Natural killer cell treated with Interleukin-12 subunit alpha and Interleukin-12 subunit beta and Interleukin-15 and Interleukin-18, amount 100 ng/mL, for 72 hours (primary cell): ENCODE results near the gene ARHGAP25. TPM values are rescaled to one million over a fixed set of nuclear protein-coding genes. Genes with fewer than 3 reads are reported as not detected.
A peak's percentile ranks its signal among the peaks of the same experiment; 100 is the strongest.

Experiments
- ATAC-seq, 2 donors: fragments of 150-1000 bp; cut with Tn5 transposase in 1 of 2; sonication (Bioruptor Pico), chemical (Tn5 transposase) in 1 of 2; 2 replicates each; pipeline ENCODE4 v1.10.0; 2021
- DNase-seq: peaks from one replicate; pipeline ENCODE4 v3.0.0; 2022; ENCODE audit warnings: low spot score
- H3K27ac Mint-ChIP-seq, 2 donors: 1 replicate in 1 of 2; 2 replicates in 1 of 2; pipeline ENCODE4 v1.8.0; 2022; ENCODE audit warnings: mixed read lengths in 2 of 2, mild to moderate bottlenecking in 1 of 2, moderate library complexity in 1 of 2
- H3K27me3 Mint-ChIP-seq, 2 donors: 1 replicate in 1 of 2; 2 replicates in 1 of 2; pipeline ENCODE4 v1.8.0; 2022; ENCODE audit warnings: mixed read lengths in 2 of 2
- H3K36me3 Mint-ChIP-seq: one replicate; pipeline ENCODE4 v1.8.0; 2022; ENCODE audit warnings: mixed read lengths
- H3K4me1 Mint-ChIP-seq, 2 donors: 1 replicate in 1 of 2; 2 replicates in 1 of 2; pipeline ENCODE4 v1.8.0; 2022; ENCODE audit warnings: low read depth in 2 of 2, mixed read lengths in 2 of 2, mild to moderate bottlenecking in 1 of 2
- H3K4me3 Mint-ChIP-seq: one replicate; pipeline ENCODE4 v1.8.0; 2022; ENCODE audit warnings: mixed read lengths
- H3K9me3 Mint-ChIP-seq: 2 replicates; pipeline ENCODE4 v1.8.0; 2022; ENCODE audit warnings: mixed read lengths
- total RNA-seq, 2 donors: library from RNA; stranded (reverse); gene quantifications; one replicate each; pipeline ENCODE4 v1.2.3, GENCODE V29; 2022

The ARHGAP25 gene
- total RNA-seq, 2 donors from 2014 or later, result 121 to 170 TPM

DNA sequence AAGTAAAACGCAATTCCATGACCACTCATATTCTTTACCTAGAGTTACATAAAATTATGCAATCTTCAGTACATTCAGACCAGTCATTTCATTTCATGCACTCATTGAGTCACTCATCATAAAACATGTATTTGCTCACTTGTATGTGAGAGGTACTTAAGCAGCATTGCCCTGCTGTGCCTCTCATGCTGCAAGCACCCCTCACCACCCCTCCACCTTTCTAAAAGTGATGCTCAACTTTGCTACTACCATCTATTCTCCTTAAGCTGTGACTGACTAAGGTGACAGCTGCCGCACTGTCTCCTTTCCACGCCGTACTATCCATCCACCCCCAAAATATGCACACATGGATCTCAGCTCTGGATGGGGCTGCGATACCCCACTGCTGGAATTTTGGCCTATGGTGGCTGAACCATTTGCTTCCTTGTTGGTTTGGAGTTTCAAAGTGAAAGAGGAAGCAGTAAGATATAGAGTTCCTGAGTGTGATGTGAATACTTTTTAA lies 7.2 kb downstream of the ARHGAP25 start:
- Mint-ChIP-seq H3K27ac (peak overlapping the region in 1 of 2 donors; percentile 29), H3K4me1 (peaks cover 63 to 84% of the 10 kb centered on the region in 2 donors), H3K36me3 (peaks cover 24% of the 10 kb centered on the region), H3K27me3 (peaks cover 0 to 6% of the 10 kb centered on the region in 2 donors), H3K9me3 (no peaks in the 10 kb centered on the region), H3K4me3 (peak overlapping the region; percentile 74)
- no peak for DNase-seq
- ATAC-seq, result peak; percentile 65 to 66

DNA sequence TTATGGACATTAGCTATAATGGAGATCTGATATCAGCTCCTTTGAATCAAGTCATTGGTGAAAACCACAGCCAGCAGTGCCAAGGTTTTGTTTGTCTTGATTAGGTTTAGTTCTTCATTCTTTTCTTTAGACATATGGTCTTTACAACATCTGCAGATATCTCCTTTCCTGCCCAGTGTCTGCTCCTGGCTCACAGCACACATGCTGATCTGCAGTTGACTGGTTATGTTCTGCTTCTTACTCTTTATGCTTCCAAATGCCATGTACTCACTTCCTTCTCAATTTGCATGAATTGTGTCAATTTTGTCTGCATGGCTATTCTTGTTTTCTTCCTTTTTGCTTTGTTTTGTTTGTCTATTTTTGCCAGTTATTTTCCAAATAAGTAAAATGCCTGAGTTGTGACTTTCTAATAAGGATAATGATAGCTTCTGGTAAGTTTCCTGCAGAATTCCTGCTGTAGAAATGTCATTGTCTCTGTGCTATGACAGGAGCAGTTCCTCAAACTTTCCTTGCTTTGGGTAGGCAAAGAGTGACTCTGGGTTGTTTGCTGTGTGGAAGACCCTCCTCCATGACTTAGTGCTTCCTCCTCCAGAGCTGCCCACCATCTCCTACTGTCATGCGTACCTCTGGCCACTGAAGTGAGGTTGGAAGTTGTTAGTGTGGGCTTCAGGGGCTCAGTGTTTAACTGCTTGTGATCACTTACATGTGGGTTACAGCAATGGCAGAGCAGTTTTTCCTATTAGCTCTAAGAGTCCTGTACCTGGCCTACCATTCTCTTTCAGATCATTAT lies 8.2 kb downstream of the ARHGAP25 start:
- Mint-ChIP-seq H3K27me3 (peaks cover 0 to 6% of the 10 kb centered on the region in 2 donors), H3K27ac (peak overlapping the region in 1 of 2 donors; percentile 8), H3K4me1 (peaks cover 67 to 88% of the 10 kb centered on the region in 2 donors), H3K9me3 (no peaks in the 10 kb centered on the region), H3K4me3 (peak overlapping the region; percentile 86), H3K36me3 (peaks cover 24% of the 10 kb centered on the region)
- DNase-seq (no peak), ATAC-seq (no peak)

- Mint-ChIP-seq H3K36me3 (peaks cover 24% of the 10 kb centered on the region), H3K9me3 (no peaks in the 10 kb centered on the region), H3K27me3 (peaks cover 0 to 6% of the 10 kb centered on the region in 2 donors), H3K27ac (peak overlapping the region in 1 of 2 donors; percentile 28), H3K4me1 (peaks cover 69 to 90% of the 10 kb centered on the region in 2 donors), H3K4me3 (peak overlapping the region; percentile 86)
- DNase-seq, result no peak
- no peak for ATAC-seq
Observed at GRCh38 chr2:68743531-68743930, 8.9 kb downstream of the ARHGAP25 start.

DNA sequence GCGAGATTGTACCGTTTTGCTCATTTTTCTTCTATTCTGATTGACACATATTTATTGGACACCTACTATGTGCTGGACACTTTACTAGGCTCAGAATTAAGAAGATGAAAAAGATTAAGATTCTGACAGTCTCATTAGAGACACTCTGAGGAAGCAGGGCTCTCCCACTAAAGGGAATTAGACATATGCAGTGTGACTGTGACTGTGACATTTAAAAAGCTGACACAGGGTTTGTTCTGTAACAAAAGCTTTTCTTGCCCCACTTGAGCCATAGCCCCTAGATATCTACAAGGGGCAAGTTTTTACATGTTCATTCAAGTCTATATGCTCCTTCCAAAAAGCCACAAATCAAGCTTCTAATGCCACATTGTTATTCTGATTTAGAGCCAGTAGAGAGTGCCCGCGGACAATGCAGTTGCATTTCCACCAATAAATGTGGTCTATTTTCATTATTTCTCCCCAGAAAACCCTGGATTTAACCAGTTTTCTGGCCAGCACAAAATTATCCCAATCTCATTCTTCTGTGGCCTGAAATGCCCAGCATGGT lies 9.8 kb downstream of the ARHGAP25 start:
- H3K4me3 Mint-ChIP-seq, result peak overlapping the region; percentile 86
- no peaks in the 10 kb centered on the region for H3K9me3 Mint-ChIP-seq
- peak overlapping the region in 1 of 2 donors; percentile 28 for H3K27ac Mint-ChIP-seq
- peaks cover 0 to 6% of the 10 kb centered on the region in 2 donors for H3K27me3 Mint-ChIP-seq
- DNase-seq, result no peak
- H3K4me1 Mint-ChIP-seq, result peaks cover 71 to 94% of the 10 kb centered on the region in 2 donors
- peaks cover 24% of the 10 kb centered on the region for H3K36me3 Mint-ChIP-seq
- no peak for ATAC-seq

DNA sequence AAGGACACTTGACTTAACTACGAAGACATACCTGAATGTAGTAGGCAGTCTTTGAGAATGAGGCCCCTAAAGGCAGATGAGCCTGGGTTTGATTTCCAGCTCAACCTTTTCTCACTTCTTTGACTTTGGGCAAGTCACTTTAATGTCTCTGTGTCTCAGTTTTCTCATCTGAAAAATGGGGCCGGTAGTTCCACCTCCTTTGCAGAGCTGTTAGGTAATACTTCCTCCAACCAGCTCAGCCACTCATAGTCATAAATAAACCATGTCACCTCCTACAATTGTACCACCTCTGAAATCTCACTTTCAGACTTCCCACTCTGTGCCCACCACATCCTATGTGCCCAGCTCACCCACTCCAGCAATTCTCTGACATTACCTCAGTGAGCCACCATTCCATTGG lies 10.4 kb downstream of the ARHGAP25 start:
- H3K4me3 Mint-ChIP-seq, result peak overlapping the region; percentile 86
- H3K4me1 Mint-ChIP-seq, result peaks cover 69 to 89% of the 10 kb centered on the region in 2 donors
- H3K36me3 Mint-ChIP-seq, result peaks cover 24% of the 10 kb centered on the region
- peak; percentile 75 for DNase-seq
- peak overlapping the region in 1 of 2 donors; percentile 28 for H3K27ac Mint-ChIP-seq
- H3K27me3 Mint-ChIP-seq, result peaks cover 0 to 6% of the 10 kb centered on the region in 2 donors
- H3K9me3 Mint-ChIP-seq, result no peaks in the 10 kb centered on the region
- peak; percentile 80 to 83 for ATAC-seq

DNA sequence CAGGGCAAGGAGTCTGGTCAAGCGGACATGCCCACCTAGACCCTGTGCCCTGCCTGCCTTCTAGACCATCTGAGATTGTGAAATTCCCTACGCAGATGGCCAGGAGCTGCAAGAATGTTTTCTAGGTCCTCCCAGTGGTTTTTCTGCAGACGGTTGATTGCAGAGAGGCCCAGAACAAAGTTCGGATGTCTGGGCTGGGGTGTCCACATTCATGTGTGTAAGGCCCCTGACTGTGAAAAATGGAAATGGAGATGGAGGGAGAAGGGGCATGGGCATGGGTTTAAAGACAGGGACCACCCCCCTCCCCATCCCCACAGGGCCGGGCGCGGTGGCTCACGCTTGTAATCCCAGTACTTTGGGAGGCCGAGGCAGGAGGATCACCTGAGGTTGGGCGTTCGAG lies 11.8 kb downstream of the ARHGAP25 start:
- H3K4me3 Mint-ChIP-seq, result peak overlapping the region; percentile 86
- H3K27me3 Mint-ChIP-seq, result peaks cover 0 to 4% of the 10 kb centered on the region in 2 donors
- H3K4me1 Mint-ChIP-seq, result peaks cover 66 to 81% of the 10 kb centered on the region in 2 donors
- peaks cover 24% of the 10 kb centered on the region for H3K36me3 Mint-ChIP-seq
- H3K27ac Mint-ChIP-seq, result peak overlapping the region in 1 of 2 donors; percentile 28
- ATAC-seq (no peak), DNase-seq (no peak)
- H3K9me3 Mint-ChIP-seq, result no peaks in the 10 kb centered on the region

DNA sequence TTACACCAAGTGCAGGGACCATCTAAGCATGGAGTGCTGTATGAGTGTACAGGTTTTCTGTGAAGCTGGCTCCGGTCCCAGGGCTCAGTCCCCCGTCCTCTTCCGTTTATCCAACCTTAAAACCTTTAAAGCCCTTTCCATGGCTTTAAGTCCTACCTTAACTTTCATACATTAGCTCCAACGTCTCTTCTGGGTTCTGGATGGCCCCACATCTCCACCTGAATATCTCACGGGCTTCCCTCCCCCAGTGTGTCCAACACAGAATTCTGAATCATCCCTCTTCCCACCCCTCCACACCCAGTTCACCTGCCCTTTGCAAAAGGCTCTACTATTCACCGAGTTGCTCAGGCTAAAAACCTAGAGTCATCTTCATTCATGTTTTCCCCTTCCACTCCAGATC lies 12.8 kb downstream of the ARHGAP25 start:
- H3K27me3 Mint-ChIP-seq, result peaks cover 0 to 4% of the 10 kb centered on the region in 2 donors
- DNase-seq (no peak), ATAC-seq (no peak)
- H3K4me3 Mint-ChIP-seq, result no peak overlapping the region
- H3K9me3 Mint-ChIP-seq, result no peaks in the 10 kb centered on the region
- peaks cover 68 to 81% of the 10 kb centered on the region in 2 donors for H3K4me1 Mint-ChIP-seq
- peaks cover 24% of the 10 kb centered on the region for H3K36me3 Mint-ChIP-seq
- peak overlapping the region; percentile 56 to 63 for H3K27ac Mint-ChIP-seq

GRCh38 chr2:68747900-68748299 lies 13.3 kb downstream of the ARHGAP25 start:
- peak overlapping the region; percentile 56 to 63 for H3K27ac Mint-ChIP-seq

GRCh38 chr2:68748568-68748967 lies 14.0 kb downstream of the ARHGAP25 start:
- H3K4me3 Mint-ChIP-seq, result no peak overlapping the region
- H3K27ac Mint-ChIP-seq, result peak overlapping the region; percentile 56 to 63
- H3K9me3 Mint-ChIP-seq, result no peaks in the 10 kb centered on the region
- ATAC-seq, result no peak
- no peak for DNase-seq
- H3K4me1 Mint-ChIP-seq, result peaks cover 66 to 78% of the 10 kb centered on the region in 2 donors
- peaks cover 0 to 2% of the 10 kb centered on the region in 2 donors for H3K27me3 Mint-ChIP-seq
- peaks cover 27% of the 10 kb centered on the region for H3K36me3 Mint-ChIP-seq

More at GRCh38 chr2:68747900-68748299, 13.3 kb downstream of the ARHGAP25 start:
- peaks cover 24% of the 10 kb centered on the region for H3K36me3 Mint-ChIP-seq
- no peak for DNase-seq
- ATAC-seq, result no peak
- no peaks in the 10 kb centered on the region for H3K9me3 Mint-ChIP-seq
- peaks cover 66 to 78% of the 10 kb centered on the region in 2 donors for H3K4me1 Mint-ChIP-seq
- peak overlapping the region; percentile 0 for H3K4me3 Mint-ChIP-seq
- peaks cover 0 to 2% of the 10 kb centered on the region in 2 donors for H3K27me3 Mint-ChIP-seq

DNA sequence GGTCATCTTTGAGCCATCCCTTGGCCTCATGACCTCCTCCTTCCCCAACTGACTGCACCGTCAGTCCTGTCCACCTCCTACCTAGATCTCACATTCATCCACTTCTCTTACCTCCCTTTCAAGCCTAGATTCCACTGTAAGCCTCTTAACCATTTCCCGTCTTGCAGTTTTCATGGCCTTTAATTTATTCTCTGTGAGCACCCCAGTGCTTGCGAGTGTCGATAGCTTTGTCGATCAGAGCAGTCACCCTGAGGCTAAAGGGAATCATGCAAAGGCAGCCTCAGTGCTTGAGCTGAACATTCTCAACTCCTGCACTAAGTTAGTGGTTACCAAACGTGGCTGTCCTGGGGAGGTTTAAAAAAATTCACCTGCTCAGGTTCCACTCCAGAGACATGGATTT lies 14.7 kb downstream of the ARHGAP25 start:
- Mint-ChIP-seq H3K4me3 (no peak overlapping the region), H3K36me3 (peaks cover 25% of the 10 kb centered on the region), H3K27ac (peak overlapping the region; percentile 56 to 63), H3K4me1 (peaks cover 65 to 78% of the 10 kb centered on the region in 2 donors), H3K27me3 (no peaks in the 10 kb centered on the region), H3K9me3 (no peaks in the 10 kb centered on the region)
- no peak for DNase-seq
- no peak for ATAC-seq

- Mint-ChIP-seq H3K9me3 (no peaks in the 10 kb centered on the region), H3K4me1 (peaks cover 62 to 75% of the 10 kb centered on the region in 2 donors), H3K36me3 (peaks cover 12% of the 10 kb centered on the region), H3K27me3 (no peaks in the 10 kb centered on the region), H3K4me3 (no peak overlapping the region), H3K27ac (peak overlapping the region; percentile 46 to 95)
- ATAC-seq (no peak), DNase-seq (no peak)
Observed at GRCh38 chr2:68750592-68751396, 16.2 kb downstream of the ARHGAP25 start.

DNA sequence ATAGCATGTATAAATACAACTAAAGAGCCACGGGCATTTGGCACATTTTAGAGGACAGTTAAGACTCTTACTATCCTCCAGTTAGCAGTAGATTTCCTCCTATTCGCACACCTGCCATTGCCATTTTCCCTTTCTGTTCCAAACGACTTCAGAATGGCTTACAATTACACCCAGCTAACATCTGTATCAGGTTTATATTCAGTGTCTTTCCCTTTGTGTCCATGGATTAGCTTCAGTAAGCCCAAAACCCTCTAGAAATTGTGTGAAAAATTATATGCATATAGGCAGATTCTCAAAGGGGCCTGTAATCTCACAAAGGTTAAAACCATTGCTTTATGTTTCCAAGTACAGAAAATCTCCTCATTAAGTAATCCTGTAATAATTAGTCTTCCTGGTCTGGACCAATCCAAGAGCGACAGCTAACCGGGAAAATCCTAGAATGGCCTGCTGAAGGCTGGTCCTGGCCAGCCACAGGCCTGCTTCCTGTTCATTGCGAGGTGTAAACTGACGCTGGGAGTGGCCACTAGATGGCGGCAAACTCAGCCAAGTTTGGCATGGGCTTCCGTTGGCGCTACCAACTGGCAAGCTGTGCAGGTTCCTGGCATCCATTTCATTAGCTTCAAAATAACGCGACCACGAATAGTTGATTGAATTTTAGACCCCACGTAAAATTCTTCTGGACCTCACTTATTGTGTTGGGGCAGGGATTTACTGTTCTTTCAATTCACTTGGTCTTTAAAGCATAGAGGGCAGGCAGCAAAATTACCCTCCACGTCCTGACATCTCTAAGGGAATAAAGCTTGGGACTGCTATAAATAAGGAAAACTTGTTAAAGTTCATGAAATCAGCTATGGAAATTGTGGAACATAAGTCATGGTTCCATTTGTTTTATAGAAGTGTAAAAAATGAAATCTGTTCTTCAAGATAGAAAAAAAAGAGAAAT lies 17.1 kb downstream of the ARHGAP25 start:
- H3K27ac Mint-ChIP-seq, result peak overlapping the region; percentile 46 to 95
- H3K9me3 Mint-ChIP-seq, result peaks cover 4% of the 10 kb centered on the region
- no peaks in the 10 kb centered on the region for H3K27me3 Mint-ChIP-seq
- H3K36me3 Mint-ChIP-seq, result peaks cover 13% of the 10 kb centered on the region
- peaks cover 61 to 75% of the 10 kb centered on the region in 2 donors for H3K4me1 Mint-ChIP-seq
- peak; percentile 93 to 95 for ATAC-seq
- H3K4me3 Mint-ChIP-seq, result peak overlapping the region; percentile 33
- peak; percentile 90 for DNase-seq
